GM18502 (cell line): ENCODE results near the gene SSBP2.
"Not testable (repeated sequence)": the region's sequence is repeated elsewhere in the genome, so short reads cannot be mapped to it uniquely, and the experiment has no call there.

Experiments used
- ATAC-seq: cut with Tn5 transposase; IDR thresholded peaks from one replicate; pipeline ENCODE4 v1.9.1; 2021; ENCODE audit warnings: mild to moderate bottlenecking; ENCODE audit not compliant: unreplicated experiment, poor library complexity

The SSBP2 gene

GRCh38 chr5:81607693-81608092 is 143.2 kb downstream of the SSBP2 start:
- no peak for ATAC-seq

- no peak for ATAC-seq
These were observed 144.7 kb downstream of the SSBP2 start for GRCh38 chr5:81606150-81606549.

GRCh38 chr5:81605299-81605698 is 145.6 kb downstream of the SSBP2 start:
- ATAC-seq = no peak

GRCh38 chr5:81604193-81604592 is 146.7 kb downstream of the SSBP2 start:
- ATAC-seq = no peak

GRCh38 chr5:81601919-81602318 is 149.0 kb downstream of the SSBP2 start:
- no peak for ATAC-seq

- not testable (repeated sequence) for ATAC-seq
These were observed 158.8 kb downstream of the SSBP2 start for GRCh38 chr5:81592085-81592484.

- ATAC-seq = no peak
These were observed 160.2 kb downstream of the SSBP2 start for GRCh38 chr5:81590498-81591384.

GRCh38 chr5:81579262-81579924 is 171.5 kb downstream of the SSBP2 start:
- ATAC-seq = peak; percentile 62

- no peak for ATAC-seq
These were observed 173.8 kb downstream of the SSBP2 start for GRCh38 chr5:81577091-81577490.

- ATAC-seq = no peak
These were observed 175.0 kb downstream of the SSBP2 start for GRCh38 chr5:81575924-81576323.

- no peak for ATAC-seq
These were observed 178.7 kb downstream of the SSBP2 start for GRCh38 chr5:81572201-81572600.

- ATAC-seq = no peak
These were observed 192.7 kb downstream of the SSBP2 start for GRCh38 chr5:81558188-81558587.

GRCh38 chr5:81556809-81557208 is 194.1 kb downstream of the SSBP2 start:
- ATAC-seq = peak; percentile 53

GRCh38 chr5:81555865-81556264 is 195.0 kb downstream of the SSBP2 start:
- no peak for ATAC-seq

- ATAC-seq = no peak
These were observed 196.2 kb downstream of the SSBP2 start for GRCh38 chr5:81554647-81555046.

GRCh38 chr5:81553567-81554212 is 197.2 kb downstream of the SSBP2 start:
- ATAC-seq = no peak

GRCh38 chr5:81552852-81553566 is 197.9 kb downstream of the SSBP2 start:
- ATAC-seq = no peak

- no peak for ATAC-seq
These were observed 201.8 kb downstream of the SSBP2 start for GRCh38 chr5:81549123-81549522.

- no peak for ATAC-seq
These were observed 203.9 kb downstream of the SSBP2 start for GRCh38 chr5:81547001-81547400.

- ATAC-seq = no peak
These were observed 205.0 kb downstream of the SSBP2 start for GRCh38 chr5:81545911-81546310.
